Stimulated activated effector memory CD8-positive, alpha-beta T cell treated with anti-CD3 and anti-CD28 coated beads, Interleukin-12 subunit alpha, Interleukin-12 subunit beta, amount 100 ng/mL, for 72 hours (primary cell): ENCODE measurements around the gene HOXB3.

ENCODE experiments used
- ATAC-seq: fragments of 150-1000 bp; cut with Tn5 transposase; 2 replicates; pipeline ENCODE4 v1.10.0; 2021
- DNase-seq, 2 donors: peaks; one replicate each; pipeline ENCODE4 v3.0.0; 2021 to 2022; ENCODE audit warnings: low spot score in 2 of 2
- H3K27ac Mint-ChIP-seq: one replicate; pipeline ENCODE4 v1.8.0; 2022; ENCODE audit warnings: mild to moderate bottlenecking, mixed read lengths
- H3K36me3 Mint-ChIP-seq: one replicate; pipeline ENCODE4 v1.8.0; 2022; ENCODE audit warnings: mild to moderate bottlenecking, mixed read lengths
- H3K4me1 Mint-ChIP-seq: one replicate; pipeline ENCODE4 v1.8.0; 2022; ENCODE audit warnings: mixed read lengths
- H3K4me3 Mint-ChIP-seq: one replicate; pipeline ENCODE4 v1.8.0; 2022; ENCODE audit warnings: mild to moderate bottlenecking, mixed read lengths
- H3K9me3 Mint-ChIP-seq: one replicate; pipeline ENCODE4 v1.8.0; 2022; ENCODE audit warnings: mixed read lengths

Gene HOXB3

DNA sequence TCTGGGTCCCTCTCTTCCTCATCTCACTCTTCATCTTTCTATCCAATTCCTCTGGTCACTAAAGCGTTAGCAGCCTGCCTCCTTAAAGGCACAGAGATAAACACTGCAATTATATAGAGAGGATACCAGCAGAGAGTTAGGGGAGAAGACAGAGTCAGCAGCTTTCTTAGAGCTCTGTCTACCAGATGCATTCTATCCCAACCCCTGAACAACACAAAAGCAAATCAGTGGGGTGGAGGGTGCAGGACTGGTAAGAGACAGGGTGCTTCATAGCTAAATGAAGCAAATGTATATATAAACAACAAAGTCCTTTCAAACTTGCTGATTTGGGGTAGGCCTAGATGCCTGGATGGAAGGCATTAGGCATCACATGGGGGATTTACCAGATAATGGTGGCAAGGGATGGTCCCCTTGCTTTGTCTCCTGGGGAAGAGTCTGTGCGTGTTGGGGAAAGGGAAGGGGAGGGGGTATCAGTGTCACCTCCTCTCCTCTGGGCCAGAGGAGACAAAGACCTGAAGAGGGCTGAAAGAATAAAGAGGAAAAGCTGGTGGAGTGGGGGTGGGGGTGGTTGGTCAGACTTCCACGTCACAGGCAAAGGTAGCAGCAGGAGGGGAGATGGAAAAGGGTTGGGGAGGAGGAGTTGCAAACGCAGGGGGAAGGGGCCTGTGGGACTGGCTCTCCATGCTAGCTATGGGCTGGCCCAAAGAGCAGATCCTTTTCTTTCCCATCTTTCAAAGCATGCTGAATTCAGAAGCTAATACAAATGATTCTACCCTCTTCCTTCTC, 23.9 kb downstream of the HOXB3 start:
- DNase-seq, result no peak
- peaks cover 14% of the 10 kb centered on the region for H3K4me1 Mint-ChIP-seq
- no peaks in the 10 kb centered on the region for H3K36me3 Mint-ChIP-seq
- no peak overlapping the region for H3K4me3 Mint-ChIP-seq
- ATAC-seq, result no peak
- H3K9me3 Mint-ChIP-seq, result no peaks in the 10 kb centered on the region
- no peak overlapping the region for H3K27ac Mint-ChIP-seq

DNA sequence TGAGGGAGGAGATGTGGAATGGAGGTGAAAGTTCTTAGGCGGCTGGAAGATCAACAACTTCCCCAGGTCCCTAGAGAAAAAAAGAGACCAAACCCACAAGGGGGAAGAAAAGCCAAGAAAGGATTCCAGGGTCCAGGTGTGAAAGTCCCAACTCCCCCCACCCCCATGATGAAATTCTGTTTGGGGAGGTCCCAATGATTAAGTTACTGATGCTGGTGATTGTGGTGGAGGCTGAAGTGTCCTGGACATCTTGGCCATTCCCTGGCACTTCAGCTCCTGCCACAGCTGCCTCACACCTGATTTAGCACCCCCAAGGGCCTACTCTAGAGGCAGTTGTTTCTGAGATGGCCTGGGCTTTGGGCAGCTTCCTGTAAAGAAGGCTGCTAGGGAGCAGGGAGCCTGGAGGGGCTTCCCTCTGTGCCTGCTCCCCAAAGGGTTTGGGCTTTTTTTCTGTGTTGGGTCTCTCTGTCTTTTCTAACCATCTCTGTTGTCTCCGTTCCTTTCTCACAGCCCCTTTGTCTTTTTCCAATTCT, 25.0 kb downstream of the HOXB3 start:
- Mint-ChIP-seq H3K4me3 (no peak overlapping the region), H3K36me3 (no peaks in the 10 kb centered on the region), H3K4me1 (peaks cover 15% of the 10 kb centered on the region), H3K9me3 (no peaks in the 10 kb centered on the region), H3K27ac (no peak overlapping the region)
- DNase-seq (no peak), ATAC-seq (no peak)

DNA sequence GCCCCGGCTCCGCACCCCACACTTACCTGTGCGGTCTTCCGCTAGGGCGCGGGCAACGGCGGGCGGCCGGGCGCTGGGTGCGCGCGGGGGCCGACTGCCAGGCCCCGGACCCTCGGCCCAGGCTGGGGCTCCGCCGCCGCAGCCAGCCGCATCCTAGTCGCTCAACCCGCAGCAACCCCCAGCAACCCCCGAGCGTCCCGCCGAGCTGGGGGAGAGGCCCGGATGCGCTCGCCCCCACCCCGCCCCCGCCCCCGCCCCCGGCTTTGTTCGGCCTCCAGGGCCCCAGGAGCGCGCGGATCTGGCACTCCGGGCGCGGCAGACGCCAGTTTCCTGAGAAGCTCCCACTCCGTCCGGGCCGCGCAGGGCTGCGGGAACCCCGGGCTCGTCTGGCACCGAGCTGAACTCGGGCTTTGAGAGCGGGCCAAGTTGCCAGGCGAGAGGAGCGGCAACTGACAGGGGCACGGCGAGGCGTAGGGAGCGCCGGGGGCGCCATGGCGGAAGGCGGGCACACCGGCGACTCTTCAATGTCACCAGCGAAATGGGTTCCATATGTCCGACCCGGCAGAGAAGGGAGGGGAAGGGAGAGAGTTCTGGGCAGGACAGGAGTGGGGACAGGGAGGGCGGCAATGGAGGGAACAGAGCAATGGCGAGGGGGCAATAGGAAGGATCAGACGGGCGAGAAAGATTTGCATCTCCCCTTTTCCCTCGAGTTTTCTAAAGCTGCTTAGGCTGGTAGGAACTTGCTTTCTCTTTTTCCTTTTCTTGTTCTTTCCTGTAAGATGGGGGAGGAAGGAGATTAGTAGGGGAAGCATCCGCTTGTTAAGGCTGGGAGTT, 25.6 kb downstream of the HOXB3 start:
- no peak overlapping the region for H3K4me3 Mint-ChIP-seq
- H3K27ac Mint-ChIP-seq, result no peak overlapping the region
- no peaks in the 10 kb centered on the region for H3K9me3 Mint-ChIP-seq
- DNase-seq (no peak), ATAC-seq (no peak)
- no peaks in the 10 kb centered on the region for H3K36me3 Mint-ChIP-seq
- peaks cover 15% of the 10 kb centered on the region for H3K4me1 Mint-ChIP-seq

DNA sequence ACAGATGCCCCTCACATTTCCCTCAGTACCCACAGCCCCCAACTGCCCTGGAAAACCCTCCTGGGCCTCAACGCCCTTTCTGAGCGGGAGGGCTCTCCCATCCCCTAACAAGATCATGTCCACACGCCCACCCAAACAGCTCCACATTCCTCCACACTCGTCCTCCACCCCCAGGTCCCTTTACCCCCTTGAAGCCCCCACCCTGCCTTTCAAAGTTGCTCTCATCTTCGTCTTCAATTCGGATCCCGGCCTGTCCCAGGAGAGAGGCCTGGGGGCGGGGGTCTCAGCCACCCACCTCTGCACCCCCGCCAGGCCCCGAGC, 26.2 kb downstream of the HOXB3 start:
- Mint-ChIP-seq H3K9me3 (no peaks in the 10 kb centered on the region), H3K4me3 (no peak overlapping the region), H3K4me1 (peaks cover 15% of the 10 kb centered on the region), H3K27ac (no peak overlapping the region), H3K36me3 (no peaks in the 10 kb centered on the region)
- DNase-seq (no peak), ATAC-seq (no peak)

DNA sequence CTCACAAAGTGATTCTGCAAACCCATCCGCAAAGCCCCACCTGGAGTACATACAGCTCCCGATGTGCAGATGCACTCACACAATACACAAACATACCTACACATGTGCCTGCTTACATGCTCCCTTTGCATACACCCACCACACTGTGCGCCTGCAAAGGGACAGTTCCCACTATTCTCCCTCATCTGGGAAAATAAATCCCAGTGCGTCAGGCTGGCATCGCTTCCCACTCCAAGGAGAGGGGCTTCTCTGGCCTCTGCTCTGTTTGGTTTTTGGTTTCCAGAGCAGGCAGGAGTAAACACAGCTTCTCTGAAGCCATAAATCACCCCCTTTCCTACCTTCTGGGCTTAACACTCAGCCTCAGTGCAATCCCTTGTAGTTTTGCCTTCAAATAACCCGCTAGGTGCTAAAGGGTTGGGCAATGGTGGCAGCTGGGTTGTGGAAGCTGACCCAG, 26.6 kb downstream of the HOXB3 start:
- H3K36me3 Mint-ChIP-seq, result no peaks in the 10 kb centered on the region
- DNase-seq, result no peak
- no peaks in the 10 kb centered on the region for H3K9me3 Mint-ChIP-seq
- no peak for ATAC-seq
- peaks cover 12% of the 10 kb centered on the region for H3K4me1 Mint-ChIP-seq
- no peak overlapping the region for H3K27ac Mint-ChIP-seq
- H3K4me3 Mint-ChIP-seq, result no peak overlapping the region

DNA sequence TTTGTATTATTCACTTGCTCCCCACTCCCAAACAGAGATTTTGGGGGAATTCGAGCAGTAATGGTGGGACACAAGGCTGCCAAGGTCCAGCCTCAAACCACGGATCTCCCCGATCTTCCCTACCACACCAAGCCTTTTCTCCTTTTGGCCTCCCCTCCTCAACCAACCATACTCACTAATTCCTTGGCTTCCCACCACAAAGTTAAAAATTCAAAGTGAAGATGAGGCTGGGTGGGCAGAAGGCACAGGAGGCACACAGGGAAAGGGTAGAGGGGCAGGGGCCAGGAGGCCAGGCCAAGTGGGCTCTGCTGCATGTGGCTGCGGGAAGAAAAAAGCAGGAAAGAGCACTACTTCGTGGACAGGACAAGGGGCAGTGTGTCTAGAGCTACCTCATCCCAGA, 27.1 kb downstream of the HOXB3 start:
- no peak overlapping the region for H3K4me3 Mint-ChIP-seq
- no peaks in the 10 kb centered on the region for H3K9me3 Mint-ChIP-seq
- no peak for DNase-seq
- no peak for ATAC-seq
- peaks cover 11% of the 10 kb centered on the region for H3K4me1 Mint-ChIP-seq
- H3K36me3 Mint-ChIP-seq, result no peaks in the 10 kb centered on the region
- no peak overlapping the region for H3K27ac Mint-ChIP-seq

DNA sequence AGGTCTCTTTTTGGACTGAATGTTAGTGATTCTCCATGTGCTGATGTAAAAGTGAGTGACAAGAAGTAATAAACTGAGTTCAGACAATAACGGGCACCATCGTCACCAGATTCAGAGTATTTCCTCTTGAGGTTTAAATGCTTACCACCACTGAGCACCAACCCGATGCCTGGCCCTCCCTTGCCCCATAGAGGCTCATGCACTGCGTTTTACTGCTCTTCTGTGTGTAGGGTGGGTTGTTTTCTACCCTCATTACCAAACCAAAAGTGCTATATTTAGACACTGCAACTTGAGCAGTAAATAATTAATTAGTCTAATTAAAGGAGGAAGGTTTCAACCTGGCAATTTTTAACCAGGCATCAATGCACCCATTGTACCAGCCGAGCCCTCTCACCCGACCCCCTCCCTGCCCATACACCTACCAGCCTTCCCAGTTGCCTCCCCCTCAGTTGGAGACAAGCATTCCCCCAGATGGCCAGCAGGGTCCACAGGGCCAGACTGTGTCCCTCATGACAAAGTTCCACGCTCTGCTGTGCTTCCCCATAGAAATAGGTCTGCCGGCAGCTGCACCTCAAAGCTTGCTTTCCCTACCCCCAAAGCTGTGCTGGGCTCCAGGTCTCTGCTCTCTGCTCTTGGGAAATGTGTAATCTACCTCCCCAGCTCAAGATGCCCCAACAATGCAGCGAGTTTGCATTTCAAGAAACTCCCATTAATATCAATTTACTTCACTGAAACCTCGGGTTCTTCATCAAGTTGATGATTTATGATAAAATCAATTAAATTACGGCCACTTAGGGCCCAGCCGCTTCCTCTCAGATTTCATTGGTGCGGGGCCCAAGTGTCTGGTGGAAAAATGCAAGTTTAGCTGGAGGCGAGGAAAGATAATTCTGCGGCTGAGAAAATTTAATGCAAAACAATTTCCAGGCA, 27.9 kb downstream of the HOXB3 start:
- peaks cover 11% of the 10 kb centered on the region for H3K4me1 Mint-ChIP-seq
- no peak for DNase-seq
- no peak overlapping the region for H3K4me3 Mint-ChIP-seq
- ATAC-seq, result no peak
- H3K27ac Mint-ChIP-seq, result peak overlapping the region; percentile 29
- H3K9me3 Mint-ChIP-seq, result no peaks in the 10 kb centered on the region
- H3K36me3 Mint-ChIP-seq, result no peaks in the 10 kb centered on the region

DNA sequence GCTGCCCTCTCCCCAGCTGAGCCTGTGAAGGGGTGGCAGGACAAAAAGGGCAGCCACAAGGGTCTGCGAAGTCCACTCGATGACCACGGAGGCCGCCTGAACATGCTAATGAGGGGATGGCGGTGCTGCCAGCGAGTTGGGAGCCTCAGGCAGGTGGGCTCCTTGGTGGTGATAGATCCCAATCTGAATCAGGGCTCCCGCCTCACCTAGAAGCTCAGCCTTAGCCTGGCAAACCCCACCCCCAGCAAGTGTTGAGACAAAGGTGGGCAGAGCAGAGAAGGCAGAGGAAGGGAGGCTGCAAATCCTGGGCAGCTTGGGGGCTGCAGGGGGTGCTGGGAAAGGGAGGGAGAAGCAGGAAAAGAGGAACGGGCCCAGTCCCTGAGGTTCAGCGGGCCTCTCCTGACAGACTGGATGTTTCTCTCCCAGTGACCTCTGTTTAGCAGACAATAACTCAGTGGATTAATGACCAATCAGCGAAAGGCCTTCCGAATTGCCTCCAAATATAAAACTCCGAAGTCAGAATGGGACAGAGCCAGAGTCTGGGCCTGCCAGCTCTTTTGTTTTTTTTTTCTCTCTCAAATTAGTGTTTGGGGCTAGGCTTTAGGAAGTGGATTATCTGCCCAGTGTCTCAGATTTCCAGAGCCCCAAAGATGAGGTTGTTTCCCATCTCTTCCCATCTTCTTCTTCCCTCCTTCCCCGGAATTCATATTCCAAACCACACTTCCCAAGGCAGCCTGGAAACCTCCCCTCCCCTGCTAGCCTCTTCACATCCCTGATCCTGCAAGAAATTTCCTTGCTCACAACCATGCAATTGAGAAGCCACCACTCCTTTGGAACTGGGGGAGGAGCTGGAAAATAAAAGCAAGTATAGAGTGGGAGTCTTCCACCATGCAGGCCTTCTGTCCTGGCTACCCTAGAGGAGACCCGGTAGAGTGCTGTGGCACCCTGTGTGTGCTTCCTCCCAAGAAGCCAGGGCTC, 29.9 kb downstream of the HOXB3 start:
- Mint-ChIP-seq H3K4me3 (no peak overlapping the region), H3K36me3 (no peaks in the 10 kb centered on the region), H3K9me3 (no peaks in the 10 kb centered on the region), H3K27ac (no peak overlapping the region), H3K4me1 (peaks cover 13% of the 10 kb centered on the region)
- no peak for DNase-seq
- no peak for ATAC-seq

DNA sequence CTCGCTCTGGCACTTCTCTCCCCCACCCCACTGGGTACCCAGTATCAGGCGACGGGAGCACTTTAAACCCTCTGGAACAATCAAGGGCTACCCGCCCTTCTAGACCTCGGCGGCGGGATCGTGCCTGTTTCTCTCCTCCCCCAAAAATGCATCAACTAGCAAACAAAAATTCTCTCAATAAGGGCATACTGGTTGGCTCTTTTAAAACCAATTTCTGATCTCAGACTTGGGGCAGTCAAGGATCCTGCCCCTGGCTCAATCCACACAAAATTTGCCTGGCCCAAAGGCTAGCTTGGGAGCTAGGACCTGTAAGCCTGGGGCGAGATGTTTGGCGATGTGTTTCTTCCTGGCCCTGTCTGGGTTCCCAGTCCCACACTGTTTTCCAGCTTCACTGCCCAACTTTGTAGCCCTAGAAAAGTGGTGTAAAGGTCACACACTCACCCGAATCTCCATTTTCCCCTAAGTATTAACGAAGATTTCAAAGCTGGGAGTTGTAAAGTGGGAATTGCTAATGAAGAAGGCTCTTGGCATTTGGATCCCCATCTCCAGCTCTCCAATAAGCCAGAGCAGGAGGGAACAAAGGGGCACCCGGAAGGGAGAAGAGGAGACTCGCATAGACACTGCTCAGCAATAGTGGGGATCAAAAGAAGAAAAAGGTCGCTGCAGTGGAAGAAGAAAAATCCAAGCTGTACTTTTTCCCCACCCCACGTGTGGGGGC, 30.8 kb downstream of the HOXB3 start:
- ATAC-seq (no peak), DNase-seq (no peak)
- no peak overlapping the region for H3K4me3 Mint-ChIP-seq
- peaks cover 17% of the 10 kb centered on the region for H3K4me1 Mint-ChIP-seq
- no peak overlapping the region for H3K27ac Mint-ChIP-seq
- H3K9me3 Mint-ChIP-seq, result no peaks in the 10 kb centered on the region
- peaks cover 1% of the 10 kb centered on the region for H3K36me3 Mint-ChIP-seq

DNA sequence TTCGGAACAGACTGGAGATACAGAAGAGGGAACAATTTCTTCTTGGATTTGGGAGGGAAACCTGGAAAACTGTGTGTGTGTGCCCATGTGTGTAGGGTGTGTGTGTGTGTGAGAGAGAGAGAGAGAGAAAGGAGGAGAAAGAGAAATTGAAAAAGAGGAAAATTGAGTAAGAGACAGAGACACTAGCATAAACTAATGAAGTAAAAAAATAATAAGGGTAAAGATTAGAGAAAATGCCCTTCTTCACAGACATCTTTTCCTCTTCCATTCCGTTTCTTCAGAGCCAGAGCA, 31.3 kb downstream of the HOXB3 start:
- no peak for DNase-seq
- Mint-ChIP-seq H3K4me1 (peaks cover 17% of the 10 kb centered on the region), H3K36me3 (peaks cover 6% of the 10 kb centered on the region), H3K27ac (no peak overlapping the region), H3K4me3 (no peak overlapping the region), H3K9me3 (no peaks in the 10 kb centered on the region)
- no peak for ATAC-seq

DNA sequence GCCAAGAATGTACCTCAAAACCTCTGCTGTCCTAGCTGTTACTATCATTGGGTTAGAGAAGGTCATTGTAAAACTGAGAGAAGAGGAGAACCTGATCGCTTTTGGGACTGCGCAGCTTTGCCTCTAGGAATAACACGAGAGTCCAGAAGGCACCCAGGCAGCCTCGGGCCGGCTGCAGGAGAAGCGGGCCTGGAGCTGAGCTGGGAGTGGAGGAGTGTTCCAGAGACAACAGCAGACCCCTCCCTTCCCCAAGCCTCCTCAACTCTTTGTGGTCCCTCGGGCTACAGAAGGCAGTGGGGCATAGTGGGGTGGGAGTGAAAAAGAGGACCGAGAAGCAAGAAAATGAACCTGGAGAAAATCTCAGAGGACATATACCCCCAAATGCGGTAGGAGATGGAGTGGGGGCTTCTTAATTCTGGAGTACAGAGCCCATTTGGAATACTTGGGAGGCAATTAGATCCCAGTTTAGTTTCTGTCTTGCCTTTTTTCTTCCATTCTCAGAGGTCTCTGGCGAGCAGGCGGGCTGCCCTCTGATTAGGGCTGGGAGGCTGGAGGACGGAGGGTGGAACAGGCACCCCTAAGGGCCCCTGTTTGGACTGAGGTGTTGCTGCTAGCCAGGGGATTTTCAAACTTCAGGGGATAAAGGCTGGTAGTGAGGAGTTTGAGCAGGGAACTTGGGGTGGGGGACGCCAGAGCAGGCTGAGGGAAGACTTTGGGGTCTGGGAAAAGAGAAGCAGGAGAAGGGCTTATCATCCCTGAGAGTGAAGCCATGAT, 31.8 kb downstream of the HOXB3 start:
- Mint-ChIP-seq H3K27ac (no peak overlapping the region), H3K4me3 (no peak overlapping the region), H3K4me1 (peaks cover 17% of the 10 kb centered on the region), H3K9me3 (no peaks in the 10 kb centered on the region), H3K36me3 (peaks cover 6% of the 10 kb centered on the region)
- DNase-seq (no peak), ATAC-seq (no peak)

DNA sequence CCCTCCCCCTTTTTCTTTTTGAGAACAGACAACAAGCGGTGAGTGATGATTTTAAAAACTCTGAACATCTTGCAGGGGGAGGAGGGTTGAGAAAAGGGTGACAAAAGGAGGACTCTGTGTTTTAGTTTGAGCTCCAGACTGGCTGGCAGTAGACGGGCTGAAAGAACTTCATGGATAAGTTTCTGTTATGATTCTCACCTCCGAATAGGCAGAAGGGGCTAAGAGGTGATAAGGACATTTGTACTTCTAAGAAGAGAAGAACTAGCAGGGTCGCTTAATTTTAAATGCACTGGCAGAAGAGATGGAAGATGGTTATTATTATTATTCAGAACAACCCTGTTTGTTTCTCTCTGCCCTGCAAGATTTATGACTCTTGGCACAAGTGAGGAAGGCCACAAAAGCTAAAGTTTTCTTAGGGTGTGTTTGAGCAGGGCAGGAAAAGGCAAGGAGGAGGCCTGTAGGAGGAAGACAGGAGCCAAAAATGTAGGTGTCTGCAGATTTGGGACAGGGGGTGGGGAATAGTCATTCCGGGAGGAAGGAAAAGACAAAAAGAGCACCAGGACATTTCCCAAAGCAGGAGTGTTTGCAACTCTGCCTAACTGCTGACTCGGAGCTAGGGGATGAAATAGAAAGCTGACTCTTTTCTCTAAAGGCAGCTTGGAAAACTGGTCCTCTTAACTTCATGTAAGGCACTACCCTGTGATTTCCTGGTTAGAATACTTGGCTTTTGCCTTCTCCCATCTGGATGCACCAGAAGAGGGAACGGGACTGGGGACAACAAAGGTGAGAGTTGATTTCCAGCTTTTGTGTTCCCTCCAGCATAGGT, 33.3 kb downstream of the HOXB3 start:
- Mint-ChIP-seq H3K4me3 (no peak overlapping the region), H3K36me3 (peaks cover 6% of the 10 kb centered on the region), H3K4me1 (peaks cover 14% of the 10 kb centered on the region), H3K9me3 (no peaks in the 10 kb centered on the region), H3K27ac (no peak overlapping the region)
- ATAC-seq (no peak), DNase-seq (no peak)

DNA sequence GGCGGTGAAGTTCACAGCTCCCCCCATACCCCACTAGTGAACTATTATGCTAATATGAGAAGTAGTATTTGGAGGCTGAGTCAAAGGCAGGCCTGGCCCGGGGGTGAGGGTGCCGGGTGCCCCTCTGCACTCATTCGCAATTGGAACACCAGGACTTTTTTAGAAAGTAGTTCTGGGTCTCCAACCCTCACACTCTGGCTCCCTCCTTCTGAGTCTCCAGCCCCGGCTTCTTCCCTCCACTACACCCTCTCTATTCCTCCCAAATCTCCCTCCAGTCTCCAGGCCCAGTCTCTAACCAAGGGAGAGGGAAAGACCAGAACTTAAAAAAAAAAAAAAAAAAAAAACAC, 33.8 kb downstream of the HOXB3 start:
- H3K27ac Mint-ChIP-seq, result no peak overlapping the region
- no peak overlapping the region for H3K4me3 Mint-ChIP-seq
- no peaks in the 10 kb centered on the region for H3K9me3 Mint-ChIP-seq
- H3K36me3 Mint-ChIP-seq, result peaks cover 6% of the 10 kb centered on the region
- ATAC-seq (no peak), DNase-seq (no peak)
- peaks cover 9% of the 10 kb centered on the region for H3K4me1 Mint-ChIP-seq
